ENCODE results near the gene R3HDM4.

DNA sequence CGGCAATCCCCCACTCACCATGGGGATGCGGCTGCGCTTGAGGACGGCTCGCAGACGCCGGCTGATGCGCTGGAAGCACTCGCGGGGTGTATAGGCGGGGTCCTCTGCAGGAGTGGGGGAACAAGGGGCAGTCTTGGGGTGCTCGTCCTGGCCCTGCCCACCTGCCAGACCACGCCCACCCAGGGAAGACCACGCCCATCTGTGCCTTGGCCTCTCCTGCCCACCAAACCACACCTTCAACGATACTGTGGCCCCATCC, 13.0 kb downstream of the R3HDM4 start:
- TF ChIP-seq EZH2phosphoT487 (conservative IDR thresholded peaks at IDR 0.05; ENCODE audit: low read length) (no peak), CTCF (IDR thresholded peaks at IDR 0.05; ENCODE audit: insufficient read depth, low read length, poor library complexity, severe bottlenecking) (no peak)
